Measurements from ENCODE around the gene FBXO42.
"Not testable (repeated sequence)": the region's sequence is repeated elsewhere in the genome, so short reads cannot be mapped to it uniquely, and the experiment has no call there.

FBXO42 gene

GRCh38 chr1:16258591-16259135, 93.6 kb downstream of the FBXO42 start:
- DNase-seq: no peak

GRCh38 chr1:16257968-16258367, 94.3 kb downstream of the FBXO42 start:
- DNase-seq: no peak

GRCh38 chr1:16257556-16257955, 94.7 kb downstream of the FBXO42 start:
- DNase-seq: not testable (repeated sequence)

- DNase-seq: no peak
These were observed 95.8 kb downstream of the FBXO42 start for GRCh38 chr1:16256478-16256877.

GRCh38 chr1:16254263-16254928, 97.9 kb downstream of the FBXO42 start:
- no peak for DNase-seq

GRCh38 chr1:16253332-16253922, 98.9 kb downstream of the FBXO42 start:
- no peak for DNase-seq

GRCh38 chr1:16252912-16253311, 99.4 kb downstream of the FBXO42 start:
- DNase-seq: no peak

GRCh38 chr1:16251381-16251780, 100.9 kb downstream of the FBXO42 start:
- DNase-seq: no peak

- DNase-seq: no peak
These were observed 101.6 kb downstream of the FBXO42 start for GRCh38 chr1:16250524-16251251.

GRCh38 chr1:16249596-16250241, 102.6 kb downstream of the FBXO42 start:
- DNase-seq: no peak

GRCh38 chr1:16248603-16249516, 103.4 kb downstream of the FBXO42 start:
- no peak for DNase-seq

- DNase-seq: no peak
These were observed 104.3 kb downstream of the FBXO42 start for GRCh38 chr1:16248007-16248436.

GRCh38 chr1:16247441-16247840, 104.8 kb downstream of the FBXO42 start:
- DNase-seq: no peak

GRCh38 chr1:16246961-16247360, 105.3 kb downstream of the FBXO42 start:
- DNase-seq: no peak

GRCh38 chr1:16246239-16246638, 106.0 kb downstream of the FBXO42 start:
- not testable (repeated sequence) for DNase-seq

GRCh38 chr1:16245476-16246196, 106.6 kb downstream of the FBXO42 start:
- DNase-seq: no peak

GRCh38 chr1:16244650-16245285, 107.5 kb downstream of the FBXO42 start:
- no peak for DNase-seq

- peak; percentile 77 for DNase-seq
These were observed 108.2 kb downstream of the FBXO42 start for GRCh38 chr1:16243936-16244649.

- no peak for DNase-seq
These were observed 109.1 kb downstream of the FBXO42 start for GRCh38 chr1:16243215-16243610.

GRCh38 chr1:16242556-16243214, 109.6 kb downstream of the FBXO42 start:
- no peak for DNase-seq
